Natural killer cell treated with Interleukin-12 subunit alpha and Interleukin-12 subunit beta and Interleukin-15 and Interleukin-18, amount 100 ng/mL, for 72 hours (primary cell): ENCODE measurements around the gene FBRS. TPM values are rescaled to one million over a fixed set of nuclear protein-coding genes. Genes with fewer than 3 reads are reported as not detected.
A peak's percentile ranks its signal among the peaks of the same experiment; 100 is the strongest.
"Not testable (repeated sequence)": the region's sequence is repeated elsewhere in the genome, so short reads cannot be mapped to it uniquely, and the experiment has no call there.

Experiments used
- ATAC-seq, 2 donors: fragments of 150-1000 bp; cut with Tn5 transposase in 1 of 2; sonication (Bioruptor Pico), chemical (Tn5 transposase) in 1 of 2; 2 replicates each; pipeline ENCODE4 v1.10.0; 2021
- DNase-seq: peaks from one replicate; pipeline ENCODE4 v3.0.0; 2022; ENCODE audit warnings: low spot score
- H3K27ac Mint-ChIP-seq, 2 donors: 1 replicate in 1 of 2; 2 replicates in 1 of 2; pipeline ENCODE4 v1.8.0; 2022; ENCODE audit warnings: mixed read lengths in 2 of 2, mild to moderate bottlenecking in 1 of 2, moderate library complexity in 1 of 2
- H3K27me3 Mint-ChIP-seq, 2 donors: 1 replicate in 1 of 2; 2 replicates in 1 of 2; pipeline ENCODE4 v1.8.0; 2022; ENCODE audit warnings: mixed read lengths in 2 of 2
- H3K36me3 Mint-ChIP-seq: one replicate; pipeline ENCODE4 v1.8.0; 2022; ENCODE audit warnings: mixed read lengths
- H3K4me1 Mint-ChIP-seq, 2 donors: 1 replicate in 1 of 2; 2 replicates in 1 of 2; pipeline ENCODE4 v1.8.0; 2022; ENCODE audit warnings: low read depth in 2 of 2, mixed read lengths in 2 of 2, mild to moderate bottlenecking in 1 of 2
- H3K4me3 Mint-ChIP-seq: one replicate; pipeline ENCODE4 v1.8.0; 2022; ENCODE audit warnings: mixed read lengths
- H3K9me3 Mint-ChIP-seq: 2 replicates; pipeline ENCODE4 v1.8.0; 2022; ENCODE audit warnings: mixed read lengths
- total RNA-seq, 2 donors: library from RNA; stranded (reverse); gene quantifications; one replicate each; pipeline ENCODE4 v1.2.3, GENCODE V29; 2022

The FBRS gene
- total RNA-seq, 2 donors from 2014 or later = 140 to 147 TPM

DNA sequence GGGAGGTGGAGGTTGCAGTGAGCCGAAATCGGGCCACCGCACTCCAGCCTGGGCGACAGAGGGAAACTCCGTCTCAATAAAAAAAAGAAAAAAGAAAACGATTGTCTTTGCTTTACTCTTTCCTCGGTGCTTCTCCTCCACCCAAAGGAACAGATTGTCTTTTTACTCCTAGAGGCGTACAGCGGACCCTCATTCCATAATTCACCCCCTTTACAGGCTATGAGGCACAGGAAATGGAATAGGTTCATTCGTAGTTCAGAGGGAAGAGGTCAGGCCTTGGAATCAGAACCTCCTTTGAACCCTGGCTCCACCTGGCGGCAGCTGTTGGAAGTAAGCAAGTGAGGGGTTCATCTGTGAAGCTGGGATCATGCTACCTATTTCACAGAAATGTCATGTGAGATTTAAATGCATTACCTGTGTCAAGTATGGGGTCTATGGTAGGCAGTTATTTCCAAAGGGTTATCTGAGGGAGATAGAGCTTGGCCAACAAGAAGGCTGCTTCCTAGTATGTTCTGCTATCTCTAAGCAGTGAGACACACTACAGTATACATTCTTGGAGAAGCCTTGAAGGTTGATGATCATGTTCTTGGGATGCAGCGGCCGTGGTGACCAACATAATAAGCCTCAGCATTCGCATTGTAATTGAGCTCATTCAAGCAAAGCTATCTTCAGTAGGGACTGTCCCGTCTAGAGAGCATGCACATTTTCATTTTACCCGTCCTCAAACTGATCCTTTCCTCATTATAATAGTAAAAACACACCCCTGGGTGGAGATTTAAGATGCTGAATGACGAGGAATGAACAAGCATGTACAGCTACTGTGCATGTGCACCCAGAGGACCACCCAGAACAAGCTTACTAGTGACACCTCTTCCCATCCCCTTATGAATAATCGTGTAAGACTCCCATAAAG, 29.3 kb upstream of the FBRS start:
- no peaks in the 10 kb centered on the region for H3K36me3 Mint-ChIP-seq
- H3K9me3 Mint-ChIP-seq = no peaks in the 10 kb centered on the region
- H3K4me1 Mint-ChIP-seq = peaks cover 0 to 5% of the 10 kb centered on the region in 2 donors
- DNase-seq = peak; percentile 80
- H3K27ac Mint-ChIP-seq = peak overlapping the region in 1 of 2 donors; percentile 33
- no peaks in the 10 kb centered on the region for H3K27me3 Mint-ChIP-seq
- ATAC-seq = peak; percentile 86 to 90
- H3K4me3 Mint-ChIP-seq = peak overlapping the region; percentile 3

DNA sequence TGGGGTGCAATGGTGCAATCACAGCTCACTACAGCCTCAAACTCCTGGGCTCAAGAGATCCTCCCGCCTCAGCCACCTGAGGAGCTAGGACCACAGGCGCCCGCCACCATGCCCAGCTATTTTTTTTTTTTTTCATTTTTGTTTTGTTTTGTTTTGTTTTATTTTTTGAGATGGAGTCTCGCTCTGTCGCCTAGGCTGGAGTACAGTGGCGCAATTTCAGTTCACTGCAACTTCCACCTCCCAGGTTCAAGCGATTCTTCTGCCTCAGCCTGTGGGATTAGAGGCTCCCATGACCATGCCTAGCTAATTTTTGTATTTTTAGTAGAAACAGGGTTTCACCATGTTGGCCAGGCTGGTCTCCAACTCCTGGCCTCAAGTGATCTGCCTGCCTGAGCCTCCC, 25.8 kb upstream of the FBRS start:
- H3K4me1 Mint-ChIP-seq = peaks cover 13 to 19% of the 10 kb centered on the region in 2 donors
- not testable (repeated sequence) for H3K27ac Mint-ChIP-seq, H3K27me3 Mint-ChIP-seq, DNase-seq, H3K36me3 Mint-ChIP-seq, H3K9me3 Mint-ChIP-seq, H3K4me3 Mint-ChIP-seq, ATAC-seq

DNA sequence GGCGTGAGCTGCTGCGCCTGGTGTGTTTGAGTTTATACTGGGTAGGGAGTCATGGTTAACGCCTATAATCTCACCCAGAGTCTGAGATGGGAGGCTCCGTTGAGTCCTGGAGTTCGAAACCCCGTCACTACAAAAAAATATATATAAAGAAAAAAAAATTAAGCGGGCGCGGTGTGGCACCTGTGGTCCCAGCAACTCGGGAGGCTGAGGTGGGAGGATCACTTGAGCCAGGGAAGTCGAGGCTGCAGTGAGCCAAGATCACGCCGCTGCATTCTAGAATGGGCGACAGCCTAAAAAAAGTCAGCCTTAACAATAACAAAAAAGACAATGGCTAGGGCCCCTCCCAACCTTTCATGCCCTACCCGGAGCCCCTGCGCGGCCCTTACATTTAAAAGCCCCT, 24.7 kb upstream of the FBRS start:
- ATAC-seq (no peak), DNase-seq (no peak)
- Mint-ChIP-seq H3K27me3 (no peaks in the 10 kb centered on the region), H3K36me3 (no peaks in the 10 kb centered on the region), H3K27ac (peak overlapping the region; percentile 83 to 99), H3K4me3 (peak overlapping the region; percentile 87), H3K4me1 (peaks cover 13 to 19% of the 10 kb centered on the region in 2 donors), H3K9me3 (no peaks in the 10 kb centered on the region)

- Mint-ChIP-seq H3K27me3 (no peaks in the 10 kb centered on the region), H3K9me3 (no peaks in the 10 kb centered on the region), H3K36me3 (no peaks in the 10 kb centered on the region), H3K4me3 (no peak overlapping the region), H3K27ac (peak overlapping the region in 1 of 2 donors; percentile 61), H3K4me1 (peaks cover 13 to 14% of the 10 kb centered on the region in 2 donors)
- ATAC-seq = no peak
- DNase-seq = no peak
These were observed 21.6 kb upstream of the FBRS start for GRCh38 chr16:30636599-30636998.

GRCh38 chr16:30637139-30637538, 21.1 kb upstream of the FBRS start:
- DNase-seq, H3K36me3 Mint-ChIP-seq, H3K27me3 Mint-ChIP-seq, H3K4me3 Mint-ChIP-seq, H3K9me3 Mint-ChIP-seq, H3K27ac Mint-ChIP-seq, ATAC-seq: not testable (repeated sequence)
- H3K4me1 Mint-ChIP-seq = peaks cover 13 to 14% of the 10 kb centered on the region in 2 donors

GRCh38 chr16:30637944-30638343, 20.3 kb upstream of the FBRS start:
- H3K4me3 Mint-ChIP-seq = no peak overlapping the region

DNA sequence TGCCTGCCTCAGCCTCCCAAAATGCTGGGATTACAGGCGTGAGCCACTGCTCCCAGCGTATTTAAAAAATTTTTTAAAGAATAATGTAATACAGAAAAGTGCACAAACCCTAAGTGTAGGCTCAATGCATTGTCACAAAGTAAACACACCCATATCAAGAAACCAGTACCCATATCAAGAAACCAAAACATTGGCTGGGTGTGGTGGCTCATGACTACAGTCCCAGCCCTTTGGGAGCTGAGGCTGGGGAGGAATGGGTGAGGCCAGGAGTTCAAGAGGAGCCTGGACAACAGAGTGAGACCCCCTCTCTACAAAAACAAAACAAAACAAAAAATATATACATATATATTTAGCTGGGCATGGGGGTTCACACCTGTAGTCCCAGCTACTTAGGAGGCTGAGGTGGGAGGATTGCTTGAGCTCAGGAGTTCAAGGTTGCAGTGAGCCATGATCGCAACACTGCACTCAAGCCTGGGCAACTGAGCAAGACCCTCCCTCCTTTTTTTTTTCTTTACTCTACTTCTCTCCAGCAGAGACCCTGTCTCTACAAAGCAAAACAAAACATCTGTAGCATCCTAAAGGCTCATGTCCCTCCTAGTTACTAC, 16.8 kb upstream of the FBRS start:
- peaks cover 0 to 6% of the 10 kb centered on the region in 2 donors for H3K4me1 Mint-ChIP-seq
- no peaks in the 10 kb centered on the region for H3K36me3 Mint-ChIP-seq
- no peak overlapping the region for H3K4me3 Mint-ChIP-seq
- no peaks in the 10 kb centered on the region for H3K27me3 Mint-ChIP-seq
- ATAC-seq = no peak
- no peak overlapping the region for H3K27ac Mint-ChIP-seq
- no peaks in the 10 kb centered on the region for H3K9me3 Mint-ChIP-seq
- no peak for DNase-seq

More at GRCh38 chr16:30637944-30638343, 20.3 kb upstream of the FBRS start:
- Mint-ChIP-seq H3K36me3 (no peaks in the 10 kb centered on the region), H3K27ac (no peak overlapping the region), H3K27me3 (no peaks in the 10 kb centered on the region), H3K4me1 (peaks cover 13 to 14% of the 10 kb centered on the region in 2 donors), H3K9me3 (no peaks in the 10 kb centered on the region)
- ATAC-seq (no peak), DNase-seq (no peak)

DNA sequence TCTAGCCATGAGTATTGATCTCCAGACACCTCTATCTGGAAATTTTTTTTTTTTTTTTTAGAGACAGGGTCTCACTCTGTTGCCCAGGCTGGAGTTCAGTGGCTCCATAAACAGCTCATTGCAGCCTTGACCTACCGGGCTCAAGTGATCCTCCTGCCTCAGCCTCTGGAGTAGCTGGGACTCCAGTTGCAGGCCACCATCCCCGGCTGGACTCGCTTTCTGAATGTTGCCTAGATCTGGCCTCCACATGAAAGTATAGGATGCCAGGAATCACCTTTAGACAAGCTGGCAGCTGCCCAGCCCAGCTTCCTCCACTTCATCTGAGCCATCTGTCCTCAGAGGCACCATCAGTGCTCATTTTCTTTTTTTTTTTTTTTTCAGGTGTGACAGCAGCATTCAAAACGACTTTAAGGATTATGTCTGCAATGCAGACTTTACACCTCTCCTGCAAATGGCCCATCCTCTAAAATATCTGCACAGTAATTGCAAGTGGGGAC, 13.8 kb upstream of the FBRS start:
- peaks cover 0 to 12% of the 10 kb centered on the region in 2 donors for H3K4me1 Mint-ChIP-seq
- DNase-seq (no peak), ATAC-seq (no peak)
- no peaks in the 10 kb centered on the region for H3K36me3 Mint-ChIP-seq
- H3K27ac Mint-ChIP-seq = peak overlapping the region in 1 of 2 donors; percentile 28
- H3K27me3 Mint-ChIP-seq = no peaks in the 10 kb centered on the region
- H3K9me3 Mint-ChIP-seq = no peaks in the 10 kb centered on the region
- no peak overlapping the region for H3K4me3 Mint-ChIP-seq

- Mint-ChIP-seq H3K4me1 (peaks cover 7 to 23% of the 10 kb centered on the region in 2 donors), H3K36me3 (peaks cover 2% of the 10 kb centered on the region), H3K9me3 (no peaks in the 10 kb centered on the region), H3K27me3 (no peaks in the 10 kb centered on the region), H3K27ac (no peak overlapping the region), H3K4me3 (no peak overlapping the region)
- ATAC-seq (no peak), DNase-seq (no peak)
These were observed 12.5 kb upstream of the FBRS start for GRCh38 chr16:30645727-30646126.

- Mint-ChIP-seq H3K27me3 (no peaks in the 10 kb centered on the region), H3K9me3 (no peaks in the 10 kb centered on the region), H3K27ac (no peak overlapping the region), H3K36me3 (peaks cover 7% of the 10 kb centered on the region), H3K4me1 (peaks cover 12 to 29% of the 10 kb centered on the region in 2 donors), H3K4me3 (no peak overlapping the region)
- ATAC-seq (no peak), DNase-seq (no peak)
These were observed 11.0 kb upstream of the FBRS start for GRCh38 chr16:30647274-30647571.

DNA sequence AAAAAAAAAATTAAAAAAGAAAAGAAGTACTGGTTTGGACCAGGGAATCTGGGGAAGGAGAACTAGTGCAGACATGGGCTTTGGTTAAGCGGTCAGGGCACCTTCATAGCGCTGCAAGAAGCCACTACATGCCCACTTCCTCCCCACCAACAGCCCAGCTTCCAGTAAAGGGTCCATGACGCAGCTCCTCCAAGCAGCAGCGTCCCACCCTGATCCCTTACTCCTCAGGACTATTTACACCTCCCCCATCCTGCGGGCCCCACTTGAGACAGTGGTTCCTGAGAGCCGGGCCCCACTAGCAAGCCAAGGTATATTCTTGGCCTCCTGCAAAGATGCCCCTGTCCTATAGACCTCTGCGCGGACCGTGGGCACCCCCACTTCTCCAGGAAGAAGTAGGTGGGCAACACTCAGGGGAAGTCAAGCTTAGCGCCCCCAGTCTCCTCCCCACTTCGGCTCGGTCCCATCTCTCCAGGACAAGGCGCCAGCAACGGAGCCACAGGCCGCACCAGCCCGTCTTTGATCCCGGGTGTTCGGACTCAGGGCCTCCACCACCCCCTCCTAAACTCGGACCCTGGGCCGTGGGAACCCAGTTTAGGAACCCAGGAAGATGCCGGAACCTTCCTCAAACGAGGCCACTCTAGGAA, 8.4 kb upstream of the FBRS start:
- peak; percentile 86 for DNase-seq
- peaks cover 16% of the 10 kb centered on the region for H3K36me3 Mint-ChIP-seq
- H3K9me3 Mint-ChIP-seq = no peaks in the 10 kb centered on the region
- peak overlapping the region; percentile 92 for H3K4me3 Mint-ChIP-seq
- peak; percentile 29 to 35 for ATAC-seq
- H3K27me3 Mint-ChIP-seq = no peaks in the 10 kb centered on the region
- peaks cover 21 to 37% of the 10 kb centered on the region in 2 donors for H3K4me1 Mint-ChIP-seq
- H3K27ac Mint-ChIP-seq = peak overlapping the region; percentile 100

DNA sequence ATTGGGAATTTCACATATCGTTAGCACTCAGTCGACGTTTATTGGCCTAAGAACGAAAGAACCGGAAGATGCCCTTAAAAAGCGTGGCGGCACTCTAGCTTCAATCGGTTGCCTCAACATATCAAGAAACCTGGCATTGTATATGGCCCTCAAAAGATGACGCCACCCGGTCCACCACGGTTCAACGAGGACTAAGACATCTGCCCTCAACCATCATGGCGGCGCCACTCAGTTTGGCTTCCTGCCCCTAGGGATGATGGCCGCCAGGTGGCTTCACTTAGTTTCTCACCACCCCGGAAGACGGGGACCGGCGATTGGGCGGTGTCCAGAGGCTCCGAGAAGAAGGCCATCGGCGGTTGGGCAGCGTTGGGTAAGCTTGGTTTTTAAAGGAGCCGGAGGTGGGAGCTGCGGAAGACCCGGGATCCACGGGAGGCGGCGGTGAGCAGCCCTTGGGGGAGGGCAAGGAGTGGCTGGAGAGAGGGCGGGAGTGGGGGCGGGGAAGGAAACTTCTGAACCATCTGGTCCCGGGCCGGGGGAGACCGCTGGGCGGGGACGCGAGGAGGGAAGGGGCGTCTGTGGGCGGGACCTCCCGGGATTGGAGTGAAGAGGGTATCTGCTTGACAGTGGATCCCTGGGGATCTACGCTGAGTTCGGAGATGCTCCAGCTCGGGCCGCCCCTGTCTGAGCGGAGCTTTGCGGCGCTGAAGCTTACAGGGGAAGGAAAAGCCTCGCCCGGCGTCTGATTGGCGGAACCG, 7.7 kb upstream of the FBRS start, which contains the start of gene PRR14:
Gene PRR14, plus strand, starts transcription at position 592 of the 755 bp plus-strand sequence. CDS start 686 bp downstream, outside the sequence.
- peak within 1 kb of the TSS; percentile 100 for H3K27ac Mint-ChIP-seq

More for the DNA sequence above, 7.7 kb upstream of the FBRS start, which contains the start of gene PRR14:
- DNase-seq (peak; percentile 99), ATAC-seq (peak; percentile 88 to 90)
- H3K36me3 Mint-ChIP-seq = peaks cover 16% of the 10 kb centered on the region
- no peaks in the 10 kb centered on the region for H3K9me3 Mint-ChIP-seq
- H3K4me3 Mint-ChIP-seq = peak within 1 kb of the TSS; percentile 92
- H3K4me1 Mint-ChIP-seq = peaks cover 21 to 39% of the 10 kb centered on the region in 2 donors
- H3K27me3 Mint-ChIP-seq = no peaks in the 10 kb centered on the region
